GM10847 (cell line): Measurements from ENCODE around the gene HOXD1.

Source experiments
- POLR2A ChIP-seq: IDR thresholded peaks from 2 replicates; pipeline ENCODE4 v1.6.1; 2011; ENCODE audit not compliant: insufficient read length; ENCODE audit errors: extremely low read depth

HOXD1 gene

DNA sequence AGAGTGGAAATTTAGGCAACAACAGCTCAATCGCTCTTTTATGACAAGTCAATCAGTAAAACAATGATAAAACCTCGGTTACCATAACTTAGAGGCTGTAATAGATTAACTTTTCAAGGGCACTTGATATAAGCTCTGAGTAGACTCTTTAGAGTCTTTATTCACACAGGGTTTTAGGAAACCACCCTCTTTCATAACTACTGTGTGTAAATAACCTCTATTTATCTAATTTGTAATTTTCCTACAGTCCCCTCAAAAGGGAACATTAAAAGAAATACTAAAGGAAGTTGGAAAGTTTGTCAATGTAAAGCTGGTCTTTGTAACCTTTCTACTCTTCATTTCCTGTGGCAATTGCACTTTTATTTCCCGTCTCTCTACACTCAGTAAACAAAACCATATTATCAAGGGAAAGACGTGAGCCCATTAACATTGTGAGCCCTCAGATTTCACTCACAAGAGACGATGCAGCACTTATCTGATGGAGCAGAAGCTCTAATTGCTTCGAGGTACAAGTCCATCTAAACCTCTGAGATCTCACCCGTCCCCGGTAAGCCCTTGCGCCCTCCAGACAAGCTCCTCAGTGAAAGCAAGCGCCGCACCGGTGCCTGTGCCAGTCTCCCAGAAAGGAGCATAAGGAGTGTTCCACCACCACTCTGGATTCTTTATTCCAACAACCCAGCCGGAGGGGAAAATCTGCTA is 1.1 kb upstream of the HOXD1 start:
- no peak for TF ChIP-seq POLR2A

DNA sequence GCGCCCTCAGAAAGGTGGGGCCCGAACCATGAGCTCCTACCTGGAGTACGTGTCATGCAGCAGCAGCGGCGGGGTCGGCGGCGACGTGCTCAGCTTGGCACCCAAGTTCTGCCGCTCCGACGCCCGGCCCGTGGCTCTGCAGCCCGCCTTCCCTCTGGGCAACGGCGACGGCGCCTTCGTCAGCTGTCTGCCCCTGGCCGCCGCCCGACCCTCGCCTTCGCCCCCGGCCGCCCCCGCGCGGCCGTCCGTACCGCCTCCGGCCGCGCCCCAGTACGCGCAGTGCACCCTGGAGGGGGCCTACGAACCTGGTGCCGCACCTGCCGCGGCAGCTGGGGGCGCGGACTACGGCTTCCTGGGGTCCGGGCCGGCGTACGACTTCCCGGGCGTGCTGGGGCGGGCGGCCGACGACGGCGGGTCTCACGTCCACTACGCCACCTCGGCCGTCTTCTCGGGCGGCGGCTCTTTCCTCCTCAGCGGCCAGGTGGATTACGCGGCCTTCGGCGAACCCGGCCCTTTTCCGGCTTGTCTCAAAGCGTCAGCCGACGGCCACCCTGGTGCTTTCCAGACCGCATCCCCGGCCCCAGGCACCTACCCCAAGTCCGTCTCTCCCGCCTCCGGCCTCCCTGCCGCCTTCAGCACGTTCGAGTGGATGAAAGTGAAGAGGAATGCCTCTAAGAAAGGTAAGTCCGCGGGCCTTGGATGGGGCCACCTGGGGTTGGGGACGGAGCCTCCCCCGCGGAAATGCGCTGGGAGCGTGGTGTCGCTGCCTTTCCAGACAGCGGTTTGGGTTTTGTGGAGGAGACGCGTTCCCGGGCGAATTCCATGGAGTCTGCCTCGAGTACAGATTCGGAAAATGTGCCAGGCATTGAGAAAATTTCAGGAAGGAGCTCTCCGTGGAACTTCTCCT is 559 bp downstream of the HOXD1 start:
- TF ChIP-seq POLR2A = no peak

DNA sequence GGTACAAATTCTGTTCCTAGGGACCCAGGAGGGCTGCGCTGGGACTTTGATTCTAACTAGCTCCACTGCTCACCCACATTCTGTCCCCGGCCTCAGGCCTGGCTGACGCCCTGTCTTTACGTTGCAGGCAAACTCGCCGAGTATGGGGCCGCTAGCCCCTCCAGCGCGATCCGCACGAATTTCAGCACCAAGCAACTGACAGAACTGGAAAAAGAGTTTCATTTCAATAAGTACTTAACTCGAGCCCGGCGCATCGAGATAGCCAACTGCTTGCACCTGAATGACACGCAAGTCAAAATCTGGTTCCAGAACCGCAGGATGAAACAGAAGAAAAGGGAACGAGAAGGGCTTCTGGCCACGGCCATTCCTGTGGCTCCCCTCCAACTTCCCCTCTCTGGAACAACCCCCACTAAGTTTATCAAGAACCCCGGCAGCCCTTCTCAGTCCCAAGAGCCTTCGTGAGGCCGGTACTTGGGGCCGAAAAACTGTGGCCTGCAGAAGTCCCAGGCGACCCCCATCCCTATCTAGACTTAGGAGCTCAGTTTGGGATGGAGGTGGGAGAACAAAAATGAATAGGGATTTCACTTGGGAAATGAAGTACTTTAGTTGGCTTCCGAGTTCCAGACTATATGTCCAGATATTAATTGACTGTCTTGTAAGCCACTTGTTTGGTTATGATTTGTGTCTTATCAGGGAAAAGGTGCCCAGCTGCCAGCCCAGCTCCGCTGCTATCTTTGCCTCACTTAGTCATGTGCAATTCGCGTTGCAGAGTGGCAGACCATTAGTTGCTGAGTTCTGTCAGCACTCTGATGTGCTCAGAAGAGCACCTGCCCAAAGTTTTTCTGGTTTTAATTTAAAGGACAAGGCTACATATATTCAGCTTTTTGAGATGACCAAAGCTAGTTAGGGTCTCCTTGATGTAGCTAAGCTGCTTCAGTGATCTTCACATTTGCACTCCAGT is 1.5 kb downstream of the HOXD1 start:
- no peak for TF ChIP-seq POLR2A

DNA sequence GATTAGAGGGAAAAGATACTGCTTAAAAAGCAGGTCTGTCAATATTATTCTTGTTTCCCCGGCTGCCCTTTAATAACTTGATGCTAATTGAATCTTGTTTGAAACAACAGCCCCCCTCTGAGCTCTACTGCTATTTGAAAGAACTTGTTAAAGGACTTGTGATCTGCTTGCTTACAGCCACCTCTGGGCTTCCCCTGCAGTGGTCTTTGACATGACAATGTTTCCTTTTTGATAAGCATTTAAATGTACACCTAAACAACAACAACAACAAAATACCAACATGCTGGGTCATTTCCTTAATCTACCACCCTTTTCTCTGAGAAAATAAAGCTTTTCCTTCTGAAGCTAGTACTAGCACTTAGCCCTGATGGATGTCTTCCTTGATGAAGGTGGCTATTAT is 3.9 kb downstream of the HOXD1 start:
- no peak for TF ChIP-seq POLR2A

DNA sequence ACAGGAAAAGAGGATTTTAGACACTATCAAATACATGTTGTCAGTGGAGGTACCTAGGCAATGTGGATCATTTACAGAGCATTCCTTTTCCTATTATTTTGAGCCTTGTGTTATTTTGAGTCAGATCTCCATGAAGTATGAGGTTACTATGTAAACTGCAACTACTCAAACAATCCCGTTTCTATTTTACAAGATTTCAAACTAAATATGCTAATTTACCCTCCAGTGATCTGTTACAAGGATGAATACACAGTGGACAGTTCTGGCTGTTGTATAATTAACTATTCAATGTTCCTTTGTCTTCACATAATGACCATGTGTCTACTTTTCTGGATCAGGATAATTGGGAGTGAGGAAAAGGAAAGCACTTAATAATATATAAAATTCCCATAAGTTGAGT is 4.6 kb downstream of the HOXD1 start:
- TF ChIP-seq POLR2A = no peak

DNA sequence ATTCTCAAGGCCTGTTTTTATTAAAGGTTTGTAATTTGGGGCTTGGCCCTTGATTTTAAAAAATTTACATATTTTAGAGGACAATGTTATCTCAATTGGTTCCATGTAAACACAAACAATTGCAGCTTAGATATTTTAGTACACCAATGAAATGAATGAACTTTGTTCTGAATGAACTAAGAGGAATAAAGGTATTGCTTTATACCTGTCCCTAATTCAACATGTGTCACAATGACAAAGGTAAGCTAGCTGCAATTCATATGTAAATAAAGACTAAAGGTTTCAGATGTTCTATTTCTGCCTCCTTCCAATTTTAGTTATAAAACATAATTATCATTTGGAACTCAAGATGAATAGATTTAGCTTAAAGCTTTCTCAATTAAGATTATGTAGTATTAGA is 11.4 kb downstream of the HOXD1 start:
- TF ChIP-seq POLR2A = no peak

GRCh38 chr2:176200971-176201370 is 12.5 kb downstream of the HOXD1 start:
- TF ChIP-seq POLR2A = no peak

DNA sequence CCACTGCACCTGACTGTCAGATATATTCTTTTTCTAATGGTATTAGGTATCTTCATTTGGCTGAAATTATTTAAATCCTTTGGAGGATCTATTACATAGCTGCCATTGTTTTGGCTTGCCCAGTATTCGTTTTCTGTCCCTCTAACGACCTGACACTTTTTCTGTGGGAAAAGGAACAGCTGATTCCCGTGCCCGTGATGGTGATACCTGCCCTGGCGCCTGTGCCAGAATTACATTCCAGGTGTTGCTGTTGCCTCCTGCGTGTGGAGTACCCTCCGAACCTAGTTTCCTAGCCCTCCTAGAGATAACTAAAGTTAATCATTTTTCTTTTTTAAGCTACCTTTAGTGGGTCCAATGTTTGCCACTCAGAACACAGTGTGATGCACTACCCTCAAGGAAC is 14.0 kb downstream of the HOXD1 start:
- TF ChIP-seq POLR2A = no peak

GRCh38 chr2:176205126-176205525 is 16.7 kb downstream of the HOXD1 start:
- TF ChIP-seq POLR2A = no peak

- no peak for TF ChIP-seq POLR2A
Observed at GRCh38 chr2:176206136-176206535, 17.7 kb downstream of the HOXD1 start.

DNA sequence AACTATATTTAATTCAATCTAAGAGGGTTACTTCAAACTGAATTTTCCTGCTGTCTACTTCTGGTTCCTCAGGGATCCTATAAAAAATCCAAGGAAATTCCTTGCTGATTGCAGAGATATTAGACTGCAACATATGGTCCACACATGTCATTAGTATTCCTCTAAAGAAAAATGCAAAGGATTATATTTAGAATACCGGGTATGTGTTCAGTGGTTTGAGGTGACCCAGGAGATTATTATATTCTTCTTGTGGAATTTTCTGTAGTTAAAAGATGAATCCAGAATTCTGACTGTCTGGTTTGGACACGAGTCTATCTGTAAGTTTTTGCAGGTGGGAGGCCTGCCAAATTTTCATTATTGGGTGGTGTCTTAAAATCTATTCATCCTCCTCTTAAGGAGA is 18.2 kb downstream of the HOXD1 start:
- TF ChIP-seq POLR2A = no peak

GRCh38 chr2:176211110-176211509 is 22.6 kb downstream of the HOXD1 start:
- no peak for TF ChIP-seq POLR2A

DNA sequence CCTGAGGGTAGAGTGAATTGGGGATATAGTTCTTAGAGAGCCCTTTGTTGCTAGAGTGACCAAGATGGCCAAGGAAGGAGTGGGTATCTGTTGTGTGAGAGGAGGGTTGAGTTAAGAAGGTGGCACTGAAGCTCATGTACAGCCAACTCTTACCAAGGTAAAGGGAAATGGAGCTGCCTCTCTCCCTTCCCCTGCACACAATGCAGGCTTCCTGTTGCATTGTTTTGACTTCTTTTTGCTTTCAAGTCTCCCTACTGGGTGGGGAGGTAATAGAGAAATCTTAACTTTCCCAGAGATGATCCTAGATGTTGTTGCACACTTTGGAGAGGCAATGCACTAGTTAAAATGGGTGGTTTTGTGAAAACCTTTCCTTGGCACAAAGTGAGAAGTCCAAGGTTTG is 23.8 kb downstream of the HOXD1 start:
- TF ChIP-seq POLR2A = no peak

- no peak for TF ChIP-seq POLR2A
Observed at GRCh38 chr2:176213406-176213805, 24.9 kb downstream of the HOXD1 start.

GRCh38 chr2:176227874-176228273 is 39.4 kb downstream of the HOXD1 start:
- no peak for TF ChIP-seq POLR2A
